ENCODE data around the gene FAM53B. TPM values are rescaled to one million over a fixed set of nuclear protein-coding genes. Genes with fewer than 3 reads are reported as not detected.

FAM53B gene
- total RNA-seq, 4 donors from 2014 or later: 72.7 to 92.1 (median 80.5) TPM

DNA sequence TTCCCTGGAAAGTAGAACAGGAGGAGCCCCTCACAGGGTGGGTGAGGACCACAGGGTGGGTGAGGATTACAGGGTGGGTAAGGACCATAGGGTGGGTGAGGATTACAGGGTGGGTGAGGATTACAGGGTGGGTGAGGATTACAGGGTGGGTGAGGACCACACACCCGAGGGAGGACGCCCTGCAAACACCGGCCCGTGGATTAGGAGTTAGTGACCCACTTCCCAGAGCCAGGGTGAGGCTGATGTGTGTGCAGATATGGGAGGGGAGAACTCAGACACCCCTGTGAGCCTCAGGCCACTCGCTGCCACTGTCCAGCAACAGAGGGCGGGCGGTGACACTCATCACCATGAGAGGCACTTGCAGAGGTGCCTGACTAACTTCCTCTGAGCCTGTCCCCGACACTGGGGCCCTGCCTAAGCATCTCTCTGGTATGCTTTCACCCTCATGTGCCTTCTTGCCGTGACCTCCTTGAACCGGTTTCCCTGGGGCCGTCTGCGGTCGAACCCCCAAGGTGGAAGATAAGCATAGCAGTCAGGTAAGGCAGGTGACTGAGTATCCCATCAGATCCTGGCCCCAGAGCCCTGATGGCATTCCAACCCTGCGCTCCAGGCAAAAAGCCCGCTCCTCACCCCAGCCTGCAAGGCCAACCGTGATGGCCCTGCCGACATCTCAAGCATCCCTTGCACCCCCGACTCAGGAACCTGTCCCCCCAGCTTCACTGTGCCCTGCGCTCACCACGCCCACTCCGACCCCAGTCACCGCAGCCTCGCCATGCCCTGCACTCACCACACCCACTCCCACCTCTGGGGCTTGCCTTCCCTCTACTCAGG, 74.1 kb downstream of the FAM53B start:
- no peak for TF ChIP-seq POLR2A (IDR thresholded peaks at IDR 0.05)
- Histone ChIP-seq H3K4me1 (peaks cover 4 to 54% (median 9%) of the 10 kb centered on the region in 4 donors), H3K27me3 (no peaks in the 10 kb centered on the region), H3K36me3 (peaks cover 0 to 13% (median 0%) of the 10 kb centered on the region in 3 donors), H3K27ac (no peak overlapping the region), H3K4me3 (no peak overlapping the region), H3K9me3 (no peaks in the 10 kb centered on the region)
- DNase-seq: no peak

GRCh38 chr10:124669141-124669823, 74.9 kb downstream of the FAM53B start:
- Histone ChIP-seq H3K9me3 (no peaks in the 10 kb centered on the region), H3K4me3 (no peak overlapping the region), H3K27me3 (no peaks in the 10 kb centered on the region), H3K4me1 (peaks cover 4 to 54% (median 7%) of the 10 kb centered on the region in 4 donors), H3K36me3 (peaks cover 0 to 6% (median 0%) of the 10 kb centered on the region in 3 donors), H3K27ac (no peak overlapping the region)
- no peak for DNase-seq
- no peak for TF ChIP-seq POLR2A (IDR thresholded peaks at IDR 0.05)
- TF ChIP-seq, protein P1, sequence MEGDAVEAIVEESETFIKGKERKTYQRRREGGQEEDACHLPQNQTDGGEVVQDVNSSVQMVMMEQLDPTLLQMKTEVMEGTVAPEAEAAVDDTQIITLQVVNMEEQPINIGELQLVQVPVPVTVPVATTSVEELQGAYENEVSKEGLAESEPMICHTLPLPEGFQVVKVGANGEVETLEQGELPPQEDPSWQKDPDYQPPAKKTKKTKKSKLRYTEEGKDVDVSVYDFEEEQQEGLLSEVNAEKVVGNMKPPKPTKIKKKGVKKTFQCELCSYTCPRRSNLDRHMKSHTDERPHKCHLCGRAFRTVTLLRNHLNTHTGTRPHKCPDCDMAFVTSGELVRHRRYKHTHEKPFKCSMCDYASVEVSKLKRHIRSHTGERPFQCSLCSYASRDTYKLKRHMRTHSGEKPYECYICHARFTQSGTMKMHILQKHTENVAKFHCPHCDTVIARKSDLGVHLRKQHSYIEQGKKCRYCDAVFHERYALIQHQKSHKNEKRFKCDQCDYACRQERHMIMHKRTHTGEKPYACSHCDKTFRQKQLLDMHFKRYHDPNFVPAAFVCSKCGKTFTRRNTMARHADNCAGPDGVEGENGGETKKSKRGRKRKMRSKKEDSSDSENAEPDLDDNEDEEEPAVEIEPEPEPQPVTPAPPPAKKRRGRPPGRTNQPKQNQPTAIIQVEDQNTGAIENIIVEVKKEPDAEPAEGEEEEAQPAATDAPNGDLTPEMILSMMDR (IDR thresholded peaks at IDR 0.05): no peak

DNA sequence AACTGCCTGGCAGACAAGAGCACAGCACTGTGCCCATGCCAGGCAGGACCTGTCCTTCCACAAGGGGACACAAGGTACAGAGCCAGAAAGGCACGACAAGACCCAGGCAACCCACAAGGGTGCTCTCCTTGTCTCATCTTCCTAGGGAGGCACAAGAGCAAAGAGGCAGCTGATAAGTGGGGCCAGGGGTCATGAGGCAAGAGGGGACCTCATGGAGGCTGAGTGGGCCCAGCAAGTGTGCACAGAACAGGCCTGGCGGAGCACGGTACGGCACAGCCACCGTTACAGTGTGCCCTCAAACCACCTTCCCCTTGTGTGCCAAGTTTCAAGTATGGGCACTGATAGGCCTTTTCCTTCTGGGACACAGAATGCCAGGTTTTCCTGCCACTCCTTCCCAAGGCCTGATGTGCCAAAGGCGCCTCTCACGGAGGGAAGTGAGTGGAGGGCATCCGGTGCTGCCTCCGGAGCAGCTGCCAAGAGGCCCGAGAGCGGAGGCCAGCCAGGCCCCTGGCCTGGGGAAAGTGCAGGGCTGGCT, 75.6 kb downstream of the FAM53B start:
- H3K4me3 ChIP-seq: no peak overlapping the region
- TF ChIP-seq POLR2A (IDR thresholded peaks at IDR 0.05): no peak
- TF ChIP-seq, protein P1 (IDR thresholded peaks at IDR 0.05): no peak
- H3K4me1 ChIP-seq: peaks cover 3 to 54% (median 5%) of the 10 kb centered on the region in 4 donors
- peak overlapping the region in 1 of 4 donors; percentile 18 for H3K27ac ChIP-seq
- no peaks in the 10 kb centered on the region for H3K9me3 ChIP-seq
- peaks cover 0 to 6% (median 0%) of the 10 kb centered on the region in 3 donors for H3K36me3 ChIP-seq
- no peak for DNase-seq
- H3K27me3 ChIP-seq: no peaks in the 10 kb centered on the region

GRCh38 chr10:124667425-124668345, 76.5 kb downstream of the FAM53B start:
- TF ChIP-seq, protein P1 (IDR thresholded peaks at IDR 0.05): no peak
- TF ChIP-seq POLR2A (IDR thresholded peaks at IDR 0.05): no peak
- Histone ChIP-seq H3K4me3 (no peak overlapping the region), H3K9me3 (no peaks in the 10 kb centered on the region), H3K4me1 (peaks cover 3 to 48% (median 5%) of the 10 kb centered on the region in 4 donors), H3K27ac (peak overlapping the region in 1 of 4 donors; percentile 58), H3K27me3 (no peaks in the 10 kb centered on the region), H3K36me3 (peaks cover 0 to 14% (median 0%) of the 10 kb centered on the region in 3 donors)
- DNase-seq: peak in 2 of 3 donors; percentile 64 to 67

DNA sequence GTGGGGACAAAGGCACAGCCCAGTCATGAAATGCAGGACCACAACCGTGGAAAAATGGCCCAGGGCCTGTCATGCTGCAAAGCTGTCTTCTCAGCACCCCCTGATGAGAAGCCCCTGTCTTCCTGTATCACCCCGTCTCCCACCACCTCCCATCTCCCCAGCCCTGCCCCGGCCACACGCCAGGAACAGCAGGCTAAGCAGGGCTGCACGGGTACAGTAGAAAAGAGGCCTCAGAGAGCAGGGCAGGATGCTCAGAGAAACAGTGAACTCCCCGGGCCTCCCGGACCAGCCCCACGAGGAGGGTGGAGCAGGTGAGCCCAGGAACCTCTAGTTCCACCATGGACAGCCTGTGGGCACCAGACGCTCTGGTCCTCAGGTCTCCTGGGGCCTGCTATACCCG, 77.7 kb downstream of the FAM53B start:
- no peak for DNase-seq
- TF ChIP-seq POLR2A (IDR thresholded peaks at IDR 0.05): no peak
- TF ChIP-seq, protein P1 (IDR thresholded peaks at IDR 0.05): no peak
- Histone ChIP-seq H3K27me3 (no peaks in the 10 kb centered on the region), H3K27ac (no peak overlapping the region), H3K4me1 (peaks cover 1 to 36% (median 4%) of the 10 kb centered on the region in 4 donors), H3K9me3 (no peaks in the 10 kb centered on the region), H3K4me3 (no peak overlapping the region), H3K36me3 (peaks cover 0 to 15% (median 0%) of the 10 kb centered on the region in 3 donors)

All from Peyer's patch (tissue), 4 donors.